ENCODE measurements around the gene OR6C6.

DNA sequence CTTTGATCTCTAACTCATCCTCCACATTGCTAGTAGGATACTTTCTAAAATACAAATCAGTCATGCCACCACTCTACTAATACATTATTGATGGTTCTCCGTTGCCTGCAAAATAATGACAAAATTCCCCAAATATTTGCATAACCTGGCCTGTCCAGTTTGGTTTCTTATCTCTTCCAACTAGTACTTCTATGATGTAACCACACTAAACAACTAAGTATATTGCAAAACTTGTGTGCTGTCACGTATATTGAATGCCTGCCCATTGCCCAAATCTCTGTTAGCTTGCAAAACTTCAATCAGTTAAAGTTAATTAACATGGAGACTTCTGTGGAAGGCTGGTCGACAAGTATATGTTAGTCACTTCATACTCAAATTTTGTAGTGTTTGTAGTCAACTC, 45.4 kb downstream of the OR6C6 start:
- TF ChIP-seq, protein P1, sequence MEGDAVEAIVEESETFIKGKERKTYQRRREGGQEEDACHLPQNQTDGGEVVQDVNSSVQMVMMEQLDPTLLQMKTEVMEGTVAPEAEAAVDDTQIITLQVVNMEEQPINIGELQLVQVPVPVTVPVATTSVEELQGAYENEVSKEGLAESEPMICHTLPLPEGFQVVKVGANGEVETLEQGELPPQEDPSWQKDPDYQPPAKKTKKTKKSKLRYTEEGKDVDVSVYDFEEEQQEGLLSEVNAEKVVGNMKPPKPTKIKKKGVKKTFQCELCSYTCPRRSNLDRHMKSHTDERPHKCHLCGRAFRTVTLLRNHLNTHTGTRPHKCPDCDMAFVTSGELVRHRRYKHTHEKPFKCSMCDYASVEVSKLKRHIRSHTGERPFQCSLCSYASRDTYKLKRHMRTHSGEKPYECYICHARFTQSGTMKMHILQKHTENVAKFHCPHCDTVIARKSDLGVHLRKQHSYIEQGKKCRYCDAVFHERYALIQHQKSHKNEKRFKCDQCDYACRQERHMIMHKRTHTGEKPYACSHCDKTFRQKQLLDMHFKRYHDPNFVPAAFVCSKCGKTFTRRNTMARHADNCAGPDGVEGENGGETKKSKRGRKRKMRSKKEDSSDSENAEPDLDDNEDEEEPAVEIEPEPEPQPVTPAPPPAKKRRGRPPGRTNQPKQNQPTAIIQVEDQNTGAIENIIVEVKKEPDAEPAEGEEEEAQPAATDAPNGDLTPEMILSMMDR (IDR thresholded peaks at IDR 0.05): no peak
- no peak for TF ChIP-seq POLR2A (IDR thresholded peaks at IDR 0.05)
